Measurements from ENCODE around the gene SCAI. TPM values are rescaled to one million over a fixed set of nuclear protein-coding genes. Genes with fewer than 3 reads are reported as not detected.
"Not testable (repeated sequence)": the region's sequence is repeated elsewhere in the genome, so short reads cannot be mapped to it uniquely, and the experiment has no call there.

SCAI gene
- total RNA-seq, 6 experiments from 2014 or later: 1.8 to 5.5 (median 2.6) TPM

DNA sequence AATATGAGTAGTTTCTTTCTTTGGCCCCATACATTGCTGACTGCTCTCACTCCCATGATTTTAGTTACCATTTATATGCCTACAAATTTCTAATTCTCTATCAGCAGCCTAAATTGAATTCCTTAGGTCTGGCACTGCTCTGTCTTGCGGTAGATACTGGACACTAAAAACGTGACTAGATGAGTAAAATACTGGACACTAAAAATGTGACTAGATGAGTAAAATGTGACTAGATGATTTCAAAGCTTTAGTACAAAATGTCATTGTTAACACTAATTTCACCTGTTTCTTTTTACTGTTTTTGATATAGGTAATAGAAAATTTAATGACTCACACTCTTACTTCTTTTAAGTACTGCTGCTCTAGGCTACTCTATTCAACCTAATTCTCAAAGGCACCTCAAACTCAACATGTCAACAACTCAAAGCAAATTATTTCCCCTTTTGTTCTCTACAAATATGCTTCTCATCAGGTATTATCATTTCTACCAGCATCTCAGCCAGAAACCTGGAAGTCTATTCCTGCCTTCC, 171.0 kb downstream of the SCAI start:
- no peaks in the 10 kb centered on the region for H3K9me3 ChIP-seq
- H3K27me3 ChIP-seq: no peaks in the 10 kb centered on the region
- WGBS (ENCODE audit: insufficient coverage, low coverage, low lambda C conversion rate, missing lambda C conversion rate): 91% methylated on average over 2 of the region's 2 CpGs
- DNase-seq (no peak), ATAC-seq (no peak)
- H3K27ac ChIP-seq: no peak overlapping the region
- H3K36me3 ChIP-seq: no peaks in the 10 kb centered on the region
- no peak overlapping the region for H3K4me3 ChIP-seq
- no peaks in the 10 kb centered on the region for H3K4me1 ChIP-seq
- intact Hi-C loops (cut with DNase I): no loop called here
- TF ChIP-seq, protein P1, sequence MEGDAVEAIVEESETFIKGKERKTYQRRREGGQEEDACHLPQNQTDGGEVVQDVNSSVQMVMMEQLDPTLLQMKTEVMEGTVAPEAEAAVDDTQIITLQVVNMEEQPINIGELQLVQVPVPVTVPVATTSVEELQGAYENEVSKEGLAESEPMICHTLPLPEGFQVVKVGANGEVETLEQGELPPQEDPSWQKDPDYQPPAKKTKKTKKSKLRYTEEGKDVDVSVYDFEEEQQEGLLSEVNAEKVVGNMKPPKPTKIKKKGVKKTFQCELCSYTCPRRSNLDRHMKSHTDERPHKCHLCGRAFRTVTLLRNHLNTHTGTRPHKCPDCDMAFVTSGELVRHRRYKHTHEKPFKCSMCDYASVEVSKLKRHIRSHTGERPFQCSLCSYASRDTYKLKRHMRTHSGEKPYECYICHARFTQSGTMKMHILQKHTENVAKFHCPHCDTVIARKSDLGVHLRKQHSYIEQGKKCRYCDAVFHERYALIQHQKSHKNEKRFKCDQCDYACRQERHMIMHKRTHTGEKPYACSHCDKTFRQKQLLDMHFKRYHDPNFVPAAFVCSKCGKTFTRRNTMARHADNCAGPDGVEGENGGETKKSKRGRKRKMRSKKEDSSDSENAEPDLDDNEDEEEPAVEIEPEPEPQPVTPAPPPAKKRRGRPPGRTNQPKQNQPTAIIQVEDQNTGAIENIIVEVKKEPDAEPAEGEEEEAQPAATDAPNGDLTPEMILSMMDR (IDR thresholded peaks at IDR 0.05): no peak
- no peak for TF ChIP-seq POLR2A (IDR thresholded peaks at IDR 0.05)

DNA sequence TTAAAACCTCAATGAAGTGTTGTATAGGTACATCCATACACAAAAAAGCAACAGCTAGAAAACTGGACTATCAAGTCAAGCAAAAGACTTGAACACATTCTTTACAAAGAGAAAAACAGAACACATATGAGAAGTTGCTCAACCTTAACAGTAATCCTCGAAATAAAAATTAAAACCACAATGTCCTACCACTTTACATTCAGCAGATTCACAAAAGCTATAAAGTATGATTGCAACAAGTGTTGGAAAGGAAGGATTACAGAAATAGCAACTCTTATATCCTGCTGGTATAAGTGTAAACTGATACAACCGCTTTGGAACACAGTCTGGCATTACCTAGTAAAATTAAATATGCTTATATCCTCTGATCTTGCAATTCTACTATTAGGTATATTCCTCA, 173.9 kb downstream of the SCAI start:
- Histone ChIP-seq H3K9me3 (no peaks in the 10 kb centered on the region), H3K36me3 (no peaks in the 10 kb centered on the region), H3K27me3 (no peaks in the 10 kb centered on the region), H3K4me3 (no peak overlapping the region), H3K27ac (no peak overlapping the region), H3K4me1 (no peaks in the 10 kb centered on the region)
- ATAC-seq (no peak), DNase-seq (no peak)
- TF ChIP-seq, protein P1 (IDR thresholded peaks at IDR 0.05): no peak
- TF ChIP-seq POLR2A (IDR thresholded peaks at IDR 0.05): no peak
- WGBS (ENCODE audit: insufficient coverage, low coverage, low lambda C conversion rate, missing lambda C conversion rate): 73% methylated on average over 2 of the region's 2 CpGs
- intact Hi-C loops (cut with DNase I): no loop called here

DNA sequence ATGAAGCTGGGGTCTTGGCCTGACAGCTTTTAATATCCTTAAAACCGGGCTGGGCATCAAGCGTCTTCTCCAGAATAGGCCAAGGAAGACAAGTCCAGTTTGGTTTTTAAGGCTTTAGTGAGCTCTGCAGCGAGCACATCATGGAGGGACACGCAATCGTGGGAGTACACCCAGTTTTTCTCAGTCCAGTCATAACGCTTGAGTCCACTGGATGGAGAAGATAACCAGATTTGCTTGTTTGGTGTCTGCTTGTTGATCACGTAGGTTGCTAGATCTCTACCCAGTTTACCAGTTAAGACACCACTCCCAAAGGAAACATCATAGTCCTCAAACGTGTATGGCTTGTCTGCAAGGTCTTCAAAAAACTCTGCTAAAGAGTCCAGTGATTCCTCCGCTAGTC, 175.1 kb downstream of the SCAI start:
- Histone ChIP-seq H3K36me3 (no peaks in the 10 kb centered on the region), H3K27ac (no peak overlapping the region), H3K4me1 (no peaks in the 10 kb centered on the region), H3K9me3 (no peaks in the 10 kb centered on the region), H3K4me3 (no peak overlapping the region), H3K27me3 (no peaks in the 10 kb centered on the region)
- DNase-seq: no peak
- TF ChIP-seq, protein P1 (IDR thresholded peaks at IDR 0.05): no peak
- TF ChIP-seq POLR2A (IDR thresholded peaks at IDR 0.05): no peak
- no peak for ATAC-seq
- intact Hi-C loops (cut with DNase I): no loop called here
- WGBS (ENCODE audit: insufficient coverage, low coverage, low lambda C conversion rate, missing lambda C conversion rate): 95% methylated on average over 2 of the region's 9 CpGs

DNA sequence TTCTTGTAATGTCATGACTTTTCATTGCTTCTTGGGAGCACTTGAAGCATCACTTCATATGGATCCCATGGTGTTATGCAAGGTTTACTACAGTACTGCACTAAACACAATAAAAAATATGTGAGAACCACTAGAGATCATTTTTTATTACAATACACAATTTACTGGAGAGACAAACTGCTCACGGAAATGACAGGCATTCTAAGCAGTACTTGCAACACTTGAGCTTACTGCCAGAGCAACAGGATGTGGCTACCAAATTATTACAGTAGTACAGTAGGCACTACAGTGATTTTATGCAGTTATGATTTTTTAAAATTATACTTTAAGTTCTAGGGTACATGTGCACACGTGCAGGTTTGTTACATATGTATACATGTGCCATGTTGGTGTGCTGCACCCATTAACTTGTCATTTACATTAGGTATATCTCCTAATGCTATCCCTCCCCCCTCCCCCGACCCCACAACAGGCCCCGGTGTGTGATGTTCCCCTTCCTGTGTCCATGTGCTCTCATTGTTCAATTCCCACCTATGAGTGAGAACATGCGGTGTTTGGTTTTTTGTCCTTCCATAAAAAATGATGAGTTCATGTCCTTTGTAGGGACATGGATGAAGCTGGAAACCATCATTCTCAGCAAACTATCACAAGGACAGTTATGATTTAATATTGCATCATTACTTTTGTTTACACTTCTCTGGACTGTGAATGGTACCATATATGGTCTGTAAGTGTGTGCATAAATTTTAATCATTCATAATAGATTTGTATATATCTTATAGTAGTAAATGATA, 177.4 kb downstream of the SCAI start:
- WGBS (ENCODE audit: insufficient coverage, low coverage, low lambda C conversion rate, missing lambda C conversion rate): 75% methylated on average over 5 of the region's 5 CpGs
- H3K9me3 ChIP-seq; ATAC-seq; H3K27me3 ChIP-seq; H3K36me3 ChIP-seq; DNase-seq; H3K27ac ChIP-seq; H3K4me1 ChIP-seq; intact Hi-C loops (cut with DNase I); H3K4me3 ChIP-seq: not testable (repeated sequence)

DNA sequence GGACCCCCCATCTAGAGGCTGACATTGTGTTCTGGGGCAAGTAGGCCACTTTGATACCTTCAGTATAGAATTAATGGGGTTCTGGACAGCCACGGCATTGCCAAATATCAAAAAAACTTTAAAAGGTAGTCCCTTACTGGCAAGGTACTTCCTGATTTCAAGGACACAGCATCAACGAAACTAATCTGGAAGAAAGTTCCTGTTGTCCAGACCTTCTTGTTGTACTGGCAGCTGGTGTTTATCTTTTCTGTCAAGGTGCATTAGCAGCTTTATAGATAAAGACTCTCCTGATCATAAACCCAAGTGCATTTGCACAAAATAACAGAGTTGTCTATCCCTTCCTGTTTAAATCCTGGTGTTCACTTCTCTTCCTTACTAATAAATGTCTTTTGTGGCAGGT, 178.7 kb downstream of the SCAI start:
- ATAC-seq (no peak), DNase-seq (no peak)
- no peak overlapping the region for H3K4me3 ChIP-seq
- intact Hi-C loops (cut with DNase I): no loop called here
- H3K27me3 ChIP-seq: no peaks in the 10 kb centered on the region
- no peak overlapping the region for H3K27ac ChIP-seq
- no peaks in the 10 kb centered on the region for H3K36me3 ChIP-seq
- no peaks in the 10 kb centered on the region for H3K4me1 ChIP-seq
- TF ChIP-seq, protein P1 (IDR thresholded peaks at IDR 0.05): no peak
- WGBS (ENCODE audit: insufficient coverage, low coverage, low lambda C conversion rate, missing lambda C conversion rate): 79% methylated on average over 2 of the region's 2 CpGs
- no peaks in the 10 kb centered on the region for H3K9me3 ChIP-seq

All from right lobe of liver (tissue), 6 donors.